ENCODE measurements around the gene TNS1. TPM values are rescaled to one million over a fixed set of nuclear protein-coding genes. Genes with fewer than 3 reads are reported as not detected.

TNS1 gene
- total RNA-seq, 1 donor from 2014 or later: 227 TPM

DNA sequence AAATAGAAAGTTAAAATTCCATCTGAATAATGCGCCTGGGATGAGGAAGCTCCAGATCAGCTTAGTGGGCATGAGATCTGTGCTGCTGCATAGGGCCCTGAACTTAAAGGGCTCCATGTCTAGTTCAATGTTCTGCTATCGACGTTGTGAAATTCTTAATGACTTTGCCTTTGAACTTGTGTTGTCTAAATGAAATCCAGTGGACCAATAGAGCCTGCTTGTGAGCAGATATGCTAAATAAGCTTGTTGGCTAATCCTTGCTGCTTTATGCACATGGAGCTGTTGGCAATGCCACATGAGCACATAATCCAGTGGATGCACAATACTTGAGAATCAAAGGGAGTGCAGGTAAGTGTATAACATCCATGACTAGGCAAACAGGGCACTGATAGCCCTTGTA, 228.6 kb downstream of the TNS1 start:
- Mint-ChIP-seq H3K27ac (ENCODE audit: unreplicated experiment) (no peak overlapping the region), H3K4me3 (ENCODE audit: unreplicated experiment) (no peak overlapping the region), H3K9me3 (ENCODE audit: low read depth) (peaks cover 7% of the 10 kb centered on the region), H3K4me1 (ENCODE audit: low read depth) (peaks cover 4% of the 10 kb centered on the region), H3K27me3 (ENCODE audit: low read depth) (no peaks in the 10 kb centered on the region), H3K36me3 (ENCODE audit: low read depth) (peaks cover 25% of the 10 kb centered on the region)
- no peak for TF ChIP-seq CTCF (IDR thresholded peaks at IDR 0.05)
- DNase-seq (ENCODE audit: low spot score): no peak

DNA sequence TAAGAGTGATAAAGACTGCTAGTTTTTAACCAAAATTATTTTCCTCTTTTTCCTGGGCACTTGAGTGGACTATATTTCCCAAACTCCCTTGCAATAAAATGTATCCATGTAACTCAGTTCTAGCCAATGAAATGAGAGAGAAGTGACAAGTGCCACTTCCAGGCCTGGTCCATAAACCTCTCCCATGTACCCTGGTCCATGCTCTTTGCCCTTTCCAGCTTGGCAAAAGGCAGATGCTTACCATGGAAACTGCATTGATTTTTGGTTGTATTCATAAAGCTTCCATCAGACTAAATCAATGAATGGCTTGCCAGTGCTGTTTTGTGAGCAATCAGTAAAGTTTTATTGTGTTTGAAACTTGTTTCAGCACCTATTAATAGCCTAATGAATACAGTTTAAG, 229.3 kb downstream of the TNS1 start:
- Mint-ChIP-seq H3K4me3 (ENCODE audit: unreplicated experiment) (no peak overlapping the region), H3K4me1 (ENCODE audit: low read depth) (no peaks in the 10 kb centered on the region), H3K36me3 (ENCODE audit: low read depth) (peaks cover 22% of the 10 kb centered on the region), H3K27ac (ENCODE audit: unreplicated experiment) (no peak overlapping the region), H3K9me3 (ENCODE audit: low read depth) (peaks cover 7% of the 10 kb centered on the region), H3K27me3 (ENCODE audit: low read depth) (no peaks in the 10 kb centered on the region)
- no peak for DNase-seq (ENCODE audit: low spot score)
- no peak for TF ChIP-seq CTCF (IDR thresholded peaks at IDR 0.05)

GRCh38 chr2:217766356-217766755, 236.4 kb downstream of the TNS1 start:
- Mint-ChIP-seq H3K27me3 (ENCODE audit: low read depth) (no peaks in the 10 kb centered on the region), H3K36me3 (ENCODE audit: low read depth) (peaks cover 40% of the 10 kb centered on the region), H3K4me3 (ENCODE audit: unreplicated experiment) (no peak overlapping the region), H3K9me3 (ENCODE audit: low read depth) (peaks cover 17% of the 10 kb centered on the region), H3K27ac (ENCODE audit: unreplicated experiment) (no peak overlapping the region), H3K4me1 (ENCODE audit: low read depth) (no peaks in the 10 kb centered on the region)
- DNase-seq (ENCODE audit: low spot score): no peak
- no peak for TF ChIP-seq CTCF (IDR thresholded peaks at IDR 0.05)

GRCh38 chr2:217761645-217762277, 241.0 kb downstream of the TNS1 start:
- TF ChIP-seq CTCF (IDR thresholded peaks at IDR 0.05): no peak
- Mint-ChIP-seq H3K27me3 (ENCODE audit: low read depth) (no peaks in the 10 kb centered on the region), H3K27ac (ENCODE audit: unreplicated experiment) (no peak overlapping the region), H3K36me3 (ENCODE audit: low read depth) (peaks cover 41% of the 10 kb centered on the region), H3K4me1 (ENCODE audit: low read depth) (peaks cover 1% of the 10 kb centered on the region), H3K9me3 (ENCODE audit: low read depth) (peaks cover 19% of the 10 kb centered on the region), H3K4me3 (ENCODE audit: unreplicated experiment) (no peak overlapping the region)
- DNase-seq (ENCODE audit: low spot score): no peak

DNA sequence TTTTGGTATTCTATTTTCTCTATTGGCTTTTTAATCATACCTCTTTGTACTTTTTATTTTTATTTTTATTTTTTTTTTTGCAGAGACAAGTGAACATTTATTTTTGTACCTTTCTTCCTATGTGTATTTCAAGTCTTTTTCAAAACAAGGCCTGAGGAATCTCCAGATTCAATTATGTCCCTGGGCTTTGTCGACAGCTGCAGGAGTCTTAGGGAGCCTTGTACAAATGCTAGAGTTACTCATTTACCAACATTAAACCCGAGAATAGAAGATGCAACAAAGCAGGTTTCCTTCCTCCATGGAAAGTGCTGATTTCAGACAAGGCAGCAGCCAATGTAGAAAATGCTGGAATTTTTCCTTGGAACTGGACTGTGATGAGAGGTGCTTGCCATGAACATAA, 242.8 kb downstream of the TNS1 start:
- Mint-ChIP-seq H3K4me1 (ENCODE audit: low read depth) (peaks cover 12% of the 10 kb centered on the region), H3K4me3 (ENCODE audit: unreplicated experiment) (no peak overlapping the region), H3K27ac (ENCODE audit: unreplicated experiment) (no peak overlapping the region), H3K36me3 (ENCODE audit: low read depth) (peaks cover 34% of the 10 kb centered on the region), H3K27me3 (ENCODE audit: low read depth) (no peaks in the 10 kb centered on the region), H3K9me3 (ENCODE audit: low read depth) (peaks cover 15% of the 10 kb centered on the region)
- no peak for DNase-seq (ENCODE audit: low spot score)
- TF ChIP-seq CTCF (IDR thresholded peaks at IDR 0.05): no peak
